DMS53 treated with DMSO at 0.1 percent for 48 hours (cell line): ENCODE measurements around the gene GPALPP1.
"Not testable (repeated sequence)": the region's sequence is repeated elsewhere in the genome, so short reads cannot be mapped to it uniquely, and the experiment has no call there.

ENCODE experiments used
- DNase-seq: peaks from one replicate; lab custom pipeline; 2025; ENCODE audit not compliant: unreplicated experiment; lab: John Stamatoyannopoulos, UW

Gene GPALPP1, protein sequence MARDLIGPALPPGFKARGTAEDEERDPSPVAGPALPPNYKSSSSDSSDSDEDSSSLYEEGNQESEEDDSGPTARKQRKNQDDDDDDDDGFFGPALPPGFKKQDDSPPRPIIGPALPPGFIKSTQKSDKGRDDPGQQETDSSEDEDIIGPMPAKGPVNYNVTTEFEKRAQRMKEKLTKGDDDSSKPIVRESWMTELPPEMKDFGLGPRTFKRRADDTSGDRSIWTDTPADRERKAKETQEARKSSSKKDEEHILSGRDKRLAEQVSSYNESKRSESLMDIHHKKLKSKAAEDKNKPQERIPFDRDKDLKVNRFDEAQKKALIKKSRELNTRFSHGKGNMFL

DNA sequence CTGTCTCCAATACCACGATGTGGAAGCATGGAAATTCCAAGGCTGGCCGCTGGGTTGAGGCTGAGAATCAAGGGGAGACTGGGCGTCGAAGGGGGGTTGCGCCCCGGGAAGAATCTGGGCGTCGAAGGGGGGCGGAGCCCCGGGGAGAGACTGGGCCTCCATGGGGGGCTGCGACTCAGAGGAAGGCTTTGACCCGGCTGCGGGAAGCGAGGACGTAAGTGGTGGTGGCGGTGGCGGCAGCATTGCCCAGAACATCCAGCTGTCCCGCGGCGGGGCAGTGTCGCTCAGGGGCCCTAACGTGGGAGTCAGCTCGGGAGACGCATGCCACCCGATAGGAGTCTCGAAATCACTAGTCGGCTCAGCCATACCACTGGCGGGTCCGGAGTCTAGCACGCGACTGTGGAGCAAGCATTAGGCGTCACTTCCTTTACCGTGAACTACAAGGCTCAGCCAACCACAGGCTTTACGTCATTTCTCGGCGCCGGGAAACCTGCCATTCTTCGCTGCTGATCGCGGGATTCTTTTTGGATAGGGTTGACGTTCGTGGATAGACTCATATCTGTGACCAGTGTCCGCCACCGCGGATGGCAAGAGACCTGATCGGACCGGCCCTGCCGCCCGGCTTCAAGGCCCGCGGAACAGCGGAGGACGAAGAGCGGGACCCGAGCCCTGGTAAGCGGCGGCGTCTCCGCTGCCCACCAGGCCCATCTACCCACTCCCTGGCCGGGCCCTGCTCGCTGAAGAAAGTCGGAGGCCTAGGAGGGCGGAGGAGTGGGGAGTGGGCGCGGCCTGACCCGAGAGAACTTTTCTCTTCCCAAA is at the start of gene GPALPP1, which contains the start of gene NUFIP1:
GPALPP1 (plus strand) TSS at position 468 of the 819 bp plus-strand sequence; CDS start at position 585, 117 bp downstream.
NUFIP1 (minus strand) TSS at position 401 of the 819 bp plus-strand sequence; CDS start at position 366, 35 bp downstream.
- DNase-seq = peak; percentile 62

DNA sequence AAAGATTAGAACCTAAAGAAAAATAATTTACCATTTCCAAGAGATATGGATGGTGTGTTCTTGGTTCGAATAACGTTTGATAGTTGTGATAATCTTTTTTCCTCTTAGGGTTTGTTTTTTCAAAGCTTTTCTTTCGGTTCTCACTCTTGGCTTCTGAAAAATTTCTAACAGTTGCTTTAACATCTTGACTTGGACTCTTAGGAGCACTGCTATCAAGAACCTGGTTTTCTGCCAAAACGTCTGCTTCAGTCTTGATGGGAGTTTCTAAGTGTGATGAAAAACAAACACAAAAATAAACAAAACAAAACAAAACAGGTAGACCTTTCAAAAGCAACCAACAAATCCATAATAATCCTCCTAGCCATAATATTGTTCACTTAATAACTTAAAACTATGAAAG is 45.9 kb upstream of the GPALPP1 start:
- not testable (repeated sequence) for DNase-seq

DNA sequence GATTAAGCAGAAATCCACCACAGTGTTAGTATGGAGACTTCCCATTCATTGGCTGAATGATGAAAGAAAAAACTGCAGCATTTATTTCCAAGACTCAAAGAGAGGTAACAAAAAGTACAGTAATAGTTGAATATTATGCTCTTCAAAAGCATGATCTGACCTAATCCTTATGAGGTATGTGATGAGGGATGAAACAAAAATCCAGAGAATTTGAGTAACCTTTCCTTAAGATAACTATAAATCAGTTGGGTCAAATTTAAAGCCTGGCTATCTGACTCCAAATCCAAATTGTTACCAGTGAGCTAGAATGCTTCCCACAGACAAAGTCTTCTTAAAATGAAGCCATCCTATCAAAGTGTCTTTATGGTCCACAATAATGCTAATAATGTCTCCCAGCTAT is 38.2 kb upstream of the GPALPP1 start:
- DNase-seq = no peak

DNA sequence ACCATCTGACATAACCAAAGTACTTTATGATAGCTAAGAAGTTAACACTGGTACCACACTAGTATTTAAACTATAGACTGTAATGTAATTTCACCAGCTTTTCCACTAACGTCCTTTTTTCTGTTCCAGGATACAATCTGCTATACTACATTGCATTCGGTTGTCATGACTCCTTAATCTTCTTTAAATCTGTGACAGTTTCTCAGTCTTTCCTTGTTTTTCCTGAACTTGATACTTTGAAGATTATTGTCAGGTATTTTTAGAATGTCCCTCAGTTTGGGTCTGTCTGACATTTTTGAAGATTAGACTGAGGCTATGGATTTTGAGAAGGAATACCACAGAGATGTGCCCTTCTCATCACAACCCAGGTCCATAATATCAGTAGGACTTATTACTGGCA is 36.7 kb upstream of the GPALPP1 start:
- no peak for DNase-seq

DNA sequence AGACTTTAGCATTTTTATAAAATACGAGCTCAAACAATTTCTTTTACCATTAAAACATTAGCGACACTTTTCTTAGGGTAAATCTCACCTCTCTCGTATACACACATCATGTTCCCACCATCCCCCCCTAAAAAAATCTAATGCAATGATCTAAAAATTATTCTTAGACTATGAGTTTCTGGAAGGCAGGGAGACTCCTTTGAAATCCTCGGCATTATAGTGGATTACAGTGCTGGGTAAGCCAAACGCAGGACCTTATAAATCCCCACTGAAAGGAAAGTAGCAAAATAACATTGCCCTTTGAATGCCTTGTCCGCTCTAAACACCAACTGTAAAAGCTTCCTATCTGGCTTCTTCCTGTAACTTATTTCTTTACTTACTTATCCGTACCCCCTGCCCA is 35.1 kb upstream of the GPALPP1 start:
- DNase-seq = no peak

DNA sequence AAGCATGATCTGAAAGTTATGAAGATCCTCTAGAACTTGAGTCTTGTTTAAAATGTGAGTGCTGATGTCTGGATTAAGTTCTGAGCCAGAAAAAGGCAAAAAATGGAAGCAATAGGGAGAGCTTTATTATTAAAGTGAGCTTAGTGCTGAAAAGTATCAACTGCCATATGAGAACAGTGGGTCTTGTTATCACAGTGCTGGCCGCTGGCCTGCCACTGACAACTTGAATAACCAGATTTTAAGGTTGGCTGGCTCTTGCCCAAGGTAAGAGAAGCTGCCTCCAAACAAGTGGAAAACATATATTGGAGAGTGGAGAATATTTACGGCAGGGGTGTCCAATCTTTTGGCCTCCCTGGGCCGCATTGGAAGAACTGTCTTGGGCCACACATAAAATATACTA is 33.9 kb upstream of the GPALPP1 start:
- DNase-seq = no peak

DNA sequence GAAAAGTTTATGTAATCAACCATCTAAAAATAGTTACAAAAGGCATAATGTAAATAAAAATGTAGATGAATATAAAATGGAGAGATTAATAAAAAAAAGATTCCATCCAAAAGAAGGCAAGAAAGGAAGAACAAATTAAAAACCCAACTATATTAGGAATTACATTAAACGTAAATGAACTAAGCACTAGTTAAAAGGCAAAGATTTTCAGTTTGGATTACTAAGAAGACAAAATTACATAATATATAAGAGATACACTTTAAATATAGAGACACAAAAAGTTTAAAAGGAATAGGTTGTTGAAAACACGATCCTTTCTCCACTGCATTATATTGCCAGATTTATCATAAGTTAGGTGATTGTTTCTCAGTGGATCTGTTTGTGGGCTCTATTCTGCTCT is 27.3 kb upstream of the GPALPP1 start:
- DNase-seq = no peak

DNA sequence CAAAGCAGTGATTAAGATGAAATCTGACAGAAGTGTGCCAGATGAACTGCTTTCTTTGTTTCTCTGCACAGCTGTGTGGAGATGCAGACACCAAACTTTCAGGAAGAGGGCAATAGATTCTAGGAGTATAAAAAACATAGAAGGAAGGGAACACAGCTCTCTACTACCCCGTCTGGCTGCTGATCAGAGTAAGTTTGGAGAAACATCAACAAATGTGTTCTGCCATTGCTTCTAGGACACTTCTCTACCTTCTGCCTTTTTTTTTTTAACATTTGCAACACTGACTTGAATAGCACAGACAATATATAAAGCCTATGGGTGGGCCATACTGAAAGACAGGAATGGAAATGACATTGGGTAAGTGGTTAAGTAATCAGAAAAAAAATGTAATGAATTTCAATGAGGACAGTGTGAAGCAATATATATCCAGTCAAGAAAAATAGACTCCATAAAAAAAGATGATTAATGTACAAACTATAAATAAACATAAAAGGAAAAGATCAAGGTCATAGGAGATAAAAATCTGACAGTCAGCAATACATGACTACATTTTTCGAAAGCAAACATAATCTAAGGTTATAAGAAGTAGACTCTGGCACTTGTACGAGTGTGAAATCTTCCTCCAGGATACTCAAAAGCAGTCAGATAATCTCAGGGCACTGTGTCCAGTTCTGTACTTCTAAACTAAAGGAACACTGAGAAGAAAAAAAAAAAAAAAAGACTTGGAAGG is 21.5 kb upstream of the GPALPP1 start:
- DNase-seq = no peak

DNA sequence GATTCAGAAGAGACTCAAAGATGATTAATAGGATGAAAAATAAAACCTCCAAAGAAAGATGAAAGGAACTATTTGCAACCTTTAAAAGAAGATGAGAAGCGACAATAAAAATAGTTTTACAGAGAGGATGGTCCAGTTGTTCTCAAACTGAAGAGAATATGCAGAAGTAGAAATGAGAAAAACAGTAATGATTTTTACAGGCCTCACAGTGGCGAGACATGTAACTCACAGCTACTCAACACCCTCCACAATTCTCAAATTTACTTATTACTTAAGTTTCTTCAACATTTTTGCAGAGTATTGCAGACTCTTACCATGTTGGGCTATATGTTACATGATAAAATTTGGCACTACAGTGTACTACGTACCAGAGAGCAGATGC is 20.9 kb upstream of the GPALPP1 start:
- no peak for DNase-seq

DNA sequence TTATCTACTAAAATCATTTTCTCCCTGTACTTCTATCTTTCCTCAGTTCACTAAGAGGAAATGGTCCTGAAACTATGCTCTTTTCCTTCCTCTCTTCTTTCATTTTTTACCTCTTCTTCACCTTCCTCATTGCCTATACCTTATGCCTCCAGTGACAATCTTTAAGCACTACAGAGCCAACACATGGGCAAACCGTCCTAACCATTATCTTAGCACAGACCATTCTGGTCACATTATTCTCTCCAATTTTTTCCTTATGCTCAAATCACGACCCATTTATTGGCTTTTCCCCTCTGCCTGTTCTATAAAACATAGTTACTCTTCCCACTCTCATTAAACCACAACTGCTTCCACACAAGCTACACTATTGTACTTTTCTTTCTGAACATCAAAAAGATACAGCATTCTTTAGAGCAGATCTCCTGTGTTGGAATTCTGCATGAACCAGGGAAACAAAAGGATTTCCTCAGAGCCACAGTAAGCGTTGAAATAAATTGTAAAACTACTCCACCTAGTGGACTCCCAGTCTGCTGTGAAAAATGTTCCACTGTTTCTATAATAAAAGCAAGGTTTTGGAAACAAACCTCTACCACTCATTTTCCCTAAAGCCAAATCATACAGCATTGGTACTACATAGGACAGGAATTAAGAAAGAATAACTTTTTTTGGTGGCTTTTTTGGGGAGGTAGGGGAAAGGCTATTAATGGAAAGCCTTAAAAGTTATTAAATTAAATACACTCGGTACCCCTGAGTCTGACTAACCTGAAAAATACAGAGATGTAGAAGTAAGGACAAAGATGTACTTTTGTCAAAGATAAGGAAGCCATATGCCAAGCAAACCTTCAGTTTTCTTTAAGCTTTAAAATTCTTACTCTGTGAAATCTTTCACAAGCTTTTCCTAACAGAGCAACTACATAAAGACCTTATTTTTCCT is 19.5 kb upstream of the GPALPP1 start:
- peak; percentile 61 for DNase-seq

DNA sequence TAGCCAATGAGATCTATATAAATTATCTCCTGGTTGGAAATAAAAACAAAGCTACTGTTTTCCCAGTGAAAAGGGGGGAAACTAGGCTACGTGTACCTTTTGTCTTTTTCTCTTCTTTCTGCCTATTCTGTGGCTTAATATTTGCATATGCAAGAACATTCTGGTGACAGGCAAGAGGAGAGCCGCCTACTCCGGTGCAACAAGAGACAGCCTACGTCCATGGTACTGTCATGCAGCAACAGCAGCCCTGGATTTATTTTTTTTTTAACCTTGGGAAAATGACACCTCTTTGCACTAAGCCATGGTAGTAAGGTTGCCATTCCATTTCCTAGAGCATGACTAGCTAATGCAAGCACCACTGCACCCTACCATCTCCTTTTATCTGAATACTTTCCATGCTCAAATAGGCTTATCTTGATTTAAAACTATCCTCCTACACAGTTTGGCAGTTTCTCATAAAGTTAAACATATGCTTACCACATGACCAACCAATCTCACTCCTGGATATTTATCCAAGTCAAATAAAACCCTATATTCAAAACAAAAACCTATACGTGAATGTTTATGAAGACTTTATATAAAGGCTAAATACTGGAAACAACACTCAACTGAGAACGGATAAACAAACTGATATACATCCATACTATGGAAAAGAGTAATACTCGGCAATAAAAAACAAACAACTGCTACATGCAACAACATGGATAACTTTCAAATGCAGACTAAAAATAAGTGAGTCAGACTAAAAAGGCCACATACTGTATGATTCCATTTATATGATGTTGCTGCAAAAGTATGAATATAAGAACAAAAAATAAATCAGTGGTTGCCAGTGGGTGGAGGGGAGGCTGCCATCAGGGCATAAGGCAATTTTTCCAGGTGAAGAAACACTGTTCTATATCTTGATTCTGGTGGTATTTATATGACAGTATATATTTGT is 17.4 kb upstream of the GPALPP1 start:
- no peak for DNase-seq

DNA sequence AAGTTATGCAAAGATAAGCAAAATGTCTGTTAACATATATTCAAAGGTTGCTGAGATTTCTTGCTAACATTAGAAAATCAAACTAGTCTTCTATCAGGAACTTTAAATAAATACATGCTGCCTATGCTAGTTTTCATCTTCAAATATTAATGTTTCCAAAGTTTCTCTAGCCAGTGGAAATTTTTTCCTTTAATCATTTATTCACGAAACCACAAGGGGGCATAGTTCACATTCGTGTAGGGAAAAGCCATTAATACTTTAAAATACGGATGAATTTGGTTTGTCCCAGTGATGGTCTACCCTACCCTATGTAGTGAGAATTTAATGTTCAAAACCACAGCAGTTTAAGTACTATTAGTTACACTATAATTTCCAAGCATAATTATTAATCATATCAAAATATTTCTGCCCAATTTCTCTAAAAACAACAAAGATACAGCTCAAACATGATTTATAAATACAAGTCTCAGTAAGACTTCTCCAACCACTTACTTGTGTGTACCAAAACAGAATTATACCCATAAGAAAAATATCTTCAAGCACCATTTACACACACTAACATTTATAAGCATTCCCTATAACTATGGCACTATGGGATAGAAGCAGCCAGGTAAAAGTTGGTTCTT is 16.3 kb upstream of the GPALPP1 start:
- DNase-seq = peak; percentile 8

DNA sequence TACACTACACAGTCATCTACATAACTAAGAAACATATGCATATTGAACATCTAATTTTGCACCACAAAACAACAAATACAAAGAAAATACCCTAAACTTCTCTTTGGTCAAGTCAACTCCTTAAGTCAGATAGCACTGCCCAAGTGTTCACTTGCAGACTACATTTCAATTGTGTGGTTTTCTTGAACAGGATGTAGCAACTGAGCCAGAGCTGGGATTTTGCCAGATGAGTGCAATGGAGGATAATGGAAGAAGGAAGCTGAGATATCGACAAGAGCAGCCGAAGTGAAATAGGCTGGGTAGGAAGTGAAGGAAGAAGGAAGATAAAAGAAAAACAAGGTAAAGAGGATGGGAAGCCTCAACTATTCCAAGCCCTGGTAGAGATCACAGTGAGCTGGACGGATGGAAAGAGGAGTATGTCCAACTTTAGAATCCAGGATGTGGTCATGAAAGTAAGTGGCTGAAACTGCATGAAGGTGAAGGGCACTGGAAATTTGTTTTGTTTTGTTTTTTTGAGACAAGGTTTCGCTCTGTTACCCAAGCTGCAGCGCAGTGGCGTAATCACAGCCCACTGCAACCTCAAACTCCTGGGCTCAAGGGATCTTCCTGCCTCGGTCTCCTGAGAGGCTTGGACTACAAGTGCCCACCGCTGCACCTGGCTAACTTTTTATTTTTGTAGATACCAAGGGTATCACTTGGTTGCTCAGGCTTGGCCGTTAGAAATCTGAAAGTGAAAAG is 15.1 kb upstream of the GPALPP1 start:
- DNase-seq = no peak

DNA sequence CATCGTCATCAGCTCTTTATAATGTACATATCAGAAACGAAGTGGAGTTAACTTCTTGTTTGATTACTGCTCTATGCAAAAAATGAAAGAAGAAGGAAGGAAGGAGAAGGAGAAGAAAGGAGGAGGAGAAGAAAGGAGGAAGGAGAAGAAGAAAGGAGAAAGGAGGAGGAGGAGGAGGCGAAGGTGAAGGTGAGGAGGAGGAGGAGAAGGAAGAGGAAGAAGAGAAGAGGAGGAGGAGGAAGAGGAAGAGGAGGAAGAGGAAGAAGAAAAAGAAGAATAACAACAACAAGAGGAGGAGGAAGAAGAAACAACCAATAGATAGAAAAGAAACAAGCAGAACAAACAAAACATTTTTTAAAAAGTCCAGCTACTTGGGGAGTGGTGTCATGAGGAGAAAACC is 13.1 kb upstream of the GPALPP1 start:
- DNase-seq = no peak

DNA sequence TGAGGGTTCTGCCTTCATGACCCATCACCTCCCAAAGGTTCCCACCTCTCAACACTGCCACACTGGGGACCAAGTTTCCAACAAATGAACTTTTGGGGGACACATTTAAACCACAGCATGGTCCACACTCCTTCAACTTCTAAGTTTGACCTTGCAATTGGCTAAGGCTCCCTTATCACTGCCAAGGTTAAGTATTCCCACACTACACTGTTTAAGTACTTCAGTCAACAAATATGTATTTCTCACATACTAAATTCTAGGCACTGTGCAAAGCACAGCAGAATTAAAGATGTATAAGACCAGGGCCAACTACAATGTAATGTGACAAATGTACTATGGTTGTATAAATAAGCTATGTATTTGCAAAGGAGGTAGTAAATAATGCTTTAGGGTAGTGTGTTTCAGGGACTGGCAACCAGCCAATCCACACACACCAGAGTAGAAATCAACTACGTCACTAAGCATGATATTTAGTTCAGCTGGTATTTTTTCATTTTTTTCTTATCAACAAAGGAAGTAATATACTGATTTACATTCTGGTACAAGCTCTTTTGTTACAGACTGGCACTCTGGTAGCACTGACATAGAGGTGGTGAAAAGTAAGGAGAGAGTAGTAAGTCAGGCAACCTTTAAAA is 12.3 kb upstream of the GPALPP1 start:
- no peak for DNase-seq

DNA sequence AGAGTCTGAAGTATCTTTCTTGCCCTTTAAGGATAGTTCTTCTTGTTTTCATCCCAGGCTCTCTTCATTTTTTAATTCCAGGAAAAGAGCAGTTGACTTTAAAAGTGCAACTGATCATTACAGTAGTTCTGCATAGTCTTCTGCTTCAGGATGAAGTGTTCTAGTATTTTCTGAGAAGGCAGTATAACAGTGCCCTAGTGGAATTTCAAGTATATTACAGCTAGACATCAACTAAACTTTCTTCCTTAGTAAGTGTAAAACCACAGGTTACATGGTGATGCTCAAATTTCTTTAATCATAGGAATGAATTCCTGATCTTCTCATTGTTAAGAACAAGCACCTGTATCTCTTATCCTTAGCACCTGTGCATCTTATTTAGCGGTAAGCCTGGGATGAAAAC is 11.0 kb upstream of the GPALPP1 start:
- DNase-seq = no peak

DNA sequence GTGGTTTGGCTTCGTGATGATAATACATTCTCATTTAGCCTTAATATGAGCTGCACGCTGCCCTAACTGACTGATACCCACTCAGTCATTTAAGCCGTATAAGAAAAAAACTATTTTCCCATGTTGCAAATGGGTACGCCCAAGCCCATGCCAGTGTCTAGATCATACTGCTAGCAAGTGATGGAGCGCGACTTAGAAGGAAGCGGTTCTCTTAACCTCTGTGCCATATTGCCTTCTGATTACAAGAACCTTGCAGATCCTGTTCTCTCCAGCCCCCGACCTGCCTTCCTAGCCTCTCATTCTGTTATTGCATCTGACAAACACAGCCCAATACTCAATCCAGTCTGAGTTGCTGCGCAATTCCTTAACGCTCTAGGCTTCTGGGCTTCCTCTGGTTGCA is 603 bp downstream of the GPALPP1 start:
- DNase-seq = no peak

DNA sequence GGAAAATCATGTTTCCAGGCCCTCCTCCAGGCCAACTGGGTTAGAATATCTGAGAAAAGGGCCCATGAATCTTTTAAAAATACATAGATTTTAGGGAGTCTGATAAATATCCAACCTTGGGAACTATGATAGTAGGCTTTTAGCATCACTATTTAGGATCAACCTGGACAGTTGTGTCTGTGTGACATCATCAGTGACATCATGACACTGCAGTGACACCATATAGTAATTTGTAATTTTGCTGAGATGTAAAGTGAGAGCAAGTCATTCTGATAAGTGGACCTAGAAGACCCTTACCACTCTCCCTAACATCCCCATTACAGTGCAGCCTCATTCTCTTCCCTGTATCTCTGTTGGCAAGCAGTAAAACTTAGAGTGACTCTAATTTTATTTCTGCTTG is 14.1 kb downstream of the GPALPP1 start:
- no peak for DNase-seq
